ENCODE measurements around the gene TESK1.

GRCh38 chr9:35649431-35650340 is 44.6 kb downstream of the TESK1 start:
- TF ChIP-seq, protein P1, sequence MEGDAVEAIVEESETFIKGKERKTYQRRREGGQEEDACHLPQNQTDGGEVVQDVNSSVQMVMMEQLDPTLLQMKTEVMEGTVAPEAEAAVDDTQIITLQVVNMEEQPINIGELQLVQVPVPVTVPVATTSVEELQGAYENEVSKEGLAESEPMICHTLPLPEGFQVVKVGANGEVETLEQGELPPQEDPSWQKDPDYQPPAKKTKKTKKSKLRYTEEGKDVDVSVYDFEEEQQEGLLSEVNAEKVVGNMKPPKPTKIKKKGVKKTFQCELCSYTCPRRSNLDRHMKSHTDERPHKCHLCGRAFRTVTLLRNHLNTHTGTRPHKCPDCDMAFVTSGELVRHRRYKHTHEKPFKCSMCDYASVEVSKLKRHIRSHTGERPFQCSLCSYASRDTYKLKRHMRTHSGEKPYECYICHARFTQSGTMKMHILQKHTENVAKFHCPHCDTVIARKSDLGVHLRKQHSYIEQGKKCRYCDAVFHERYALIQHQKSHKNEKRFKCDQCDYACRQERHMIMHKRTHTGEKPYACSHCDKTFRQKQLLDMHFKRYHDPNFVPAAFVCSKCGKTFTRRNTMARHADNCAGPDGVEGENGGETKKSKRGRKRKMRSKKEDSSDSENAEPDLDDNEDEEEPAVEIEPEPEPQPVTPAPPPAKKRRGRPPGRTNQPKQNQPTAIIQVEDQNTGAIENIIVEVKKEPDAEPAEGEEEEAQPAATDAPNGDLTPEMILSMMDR (IDR thresholded peaks at IDR 0.05): no peak
- TF ChIP-seq POLR2A (IDR thresholded peaks at IDR 0.05) (no peak), POLR2AphosphoS5 (IDR thresholded peaks at IDR 0.05; ENCODE audit: insufficient read depth in 1 of 2, low read depth in 1 of 2) (no peak)
